ENCODE data around the gene TMEM132A.

DNA sequence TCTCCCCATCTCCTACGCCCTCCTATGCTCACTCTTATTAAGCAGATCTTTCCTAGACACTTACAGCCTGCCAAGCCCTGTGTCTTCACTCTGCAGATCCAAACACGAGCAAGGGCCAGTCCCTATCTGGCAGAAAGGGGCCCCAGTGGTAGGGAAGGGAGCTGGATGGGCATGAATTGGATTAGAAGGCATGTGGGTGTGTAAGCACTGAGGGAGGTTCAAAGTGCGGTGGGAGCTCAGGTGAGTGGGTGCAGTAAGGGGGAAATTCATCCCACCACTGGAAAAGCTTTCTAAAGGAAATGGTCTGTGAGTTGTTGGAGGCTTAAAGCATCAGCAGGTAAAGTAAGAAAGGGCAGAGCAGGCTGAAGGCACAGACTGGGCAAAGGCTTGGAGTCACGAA lies 5.5 kb downstream of the TMEM132A start:
- TF ChIP-seq POLR2A (IDR thresholded peaks at IDR 0.05; ENCODE audit: low read depth, low read length) (no peak), TAF1 (IDR thresholded peaks at IDR 0.05; ENCODE audit: low read depth, low read length) (no peak), POLR2AphosphoS5 (IDR thresholded peaks at IDR 0.05; ENCODE audit: low read depth, low read length) (no peak), SPI1 (IDR thresholded peaks at IDR 0.05; ENCODE audit: low read depth, low read length) (no peak), PAX5 (IDR thresholded peaks at IDR 0.05; ENCODE audit: insufficient read depth, low read length, severe bottlenecking) (no peak), POU2F2 (IDR thresholded peaks at IDR 0.05; ENCODE audit: low read depth, low read length) (no peak)

Data from GM12891 (cell line).